ENCODE measurements around the gene TLR5. TPM values are rescaled to one million over a fixed set of nuclear protein-coding genes. Genes with fewer than 3 reads are reported as not detected.

Gene TLR5
- total and polyA plus RNA-seq, 2 experiments from 2014 or later: 1.5 to 1.9 TPM

GRCh38 chr1:223123011-223123610 is 19.9 kb downstream of the TLR5 start:
- TF ChIP-seq EZH2 (IDR thresholded peaks at IDR 0.05; ENCODE audit: borderline replicate concordance) (no peak), EZH2phosphoT487 (IDR thresholded peaks at IDR 0.05; ENCODE audit: low read depth, severe bottlenecking, unreplicated experiment) (no peak), CTCF (IDR thresholded peaks at IDR 0.05; ENCODE audit: poor library complexity) (no peak)
- H2AFZ ChIP-seq: peak overlapping the region; percentile 9
- H3K9me3 ChIP-seq (ENCODE audit: low read depth): no peaks in the 10 kb centered on the region
- peak overlapping the region; percentile 61 for H3K4me2 ChIP-seq
- H3K4me3 ChIP-seq: no peak overlapping the region
- 60% methylated on average over 6 of the region's 6 CpGs for WGBS (ENCODE audit: low lambda C conversion rate, missing lambda C conversion rate)
- no peaks in the 10 kb centered on the region for H3K79me2 ChIP-seq
- H3K9me2 ChIP-seq (replicated peaks; ENCODE audit: insufficient read depth): no peaks in the 10 kb centered on the region
- no peaks in the 10 kb centered on the region for H3K27me3 ChIP-seq
- no peak overlapping the region for H3K27ac ChIP-seq
- H3K4me1 ChIP-seq (ENCODE audit: insufficient read depth): no peaks in the 10 kb centered on the region
- DNase-seq (ENCODE audit: low spot score): no peak
- no peaks in the 10 kb centered on the region for H4K20me1 ChIP-seq (ENCODE audit: insufficient read depth, poor library complexity, severe bottlenecking)
- no peaks in the 10 kb centered on the region for H3K36me3 ChIP-seq (replicated peaks; ENCODE audit: insufficient read depth, low read depth)

GRCh38 chr1:223118418-223118817 is 24.6 kb downstream of the TLR5 start:
- TF ChIP-seq EZH2 (IDR thresholded peaks at IDR 0.05; ENCODE audit: borderline replicate concordance) (no peak), EZH2phosphoT487 (IDR thresholded peaks at IDR 0.05; ENCODE audit: low read depth, severe bottlenecking, unreplicated experiment) (no peak), CTCF (IDR thresholded peaks at IDR 0.05; ENCODE audit: poor library complexity) (no peak)
- Histone ChIP-seq H3K9me2 (replicated peaks; ENCODE audit: insufficient read depth) (no peaks in the 10 kb centered on the region), H3K9me3 (ENCODE audit: low read depth) (no peaks in the 10 kb centered on the region), H3K4me1 (ENCODE audit: insufficient read depth) (no peaks in the 10 kb centered on the region), H3K4me2 (no peak overlapping the region), H2AFZ (no peak overlapping the region), H3K4me3 (no peak overlapping the region), H3K36me3 (replicated peaks; ENCODE audit: insufficient read depth, low read depth) (no peaks in the 10 kb centered on the region), H4K20me1 (ENCODE audit: insufficient read depth, poor library complexity, severe bottlenecking) (no peaks in the 10 kb centered on the region), H3K27me3 (no peaks in the 10 kb centered on the region), H3K27ac (no peak overlapping the region), H3K79me2 (no peaks in the 10 kb centered on the region)
- 83% methylated on average over 1 of the region's 1 CpG for WGBS (ENCODE audit: low lambda C conversion rate, missing lambda C conversion rate)
- no peak for DNase-seq (ENCODE audit: low spot score)

- TF ChIP-seq CTCF (IDR thresholded peaks at IDR 0.05; ENCODE audit: poor library complexity) (no peak), EZH2 (IDR thresholded peaks at IDR 0.05; ENCODE audit: borderline replicate concordance) (no peak), EZH2phosphoT487 (IDR thresholded peaks at IDR 0.05; ENCODE audit: low read depth, severe bottlenecking, unreplicated experiment) (no peak)
- H3K79me2 ChIP-seq: no peaks in the 10 kb centered on the region
- H3K36me3 ChIP-seq (replicated peaks; ENCODE audit: insufficient read depth, low read depth): no peaks in the 10 kb centered on the region
- 95% methylated on average over 23 of the region's 29 CpGs for WGBS (ENCODE audit: low lambda C conversion rate, missing lambda C conversion rate)
- no peaks in the 10 kb centered on the region for H3K9me3 ChIP-seq (ENCODE audit: low read depth)
- H3K4me1 ChIP-seq (ENCODE audit: insufficient read depth): no peaks in the 10 kb centered on the region
- H3K9me2 ChIP-seq (replicated peaks; ENCODE audit: insufficient read depth): no peaks in the 10 kb centered on the region
- no peaks in the 10 kb centered on the region for H3K27me3 ChIP-seq
- no peak for DNase-seq (ENCODE audit: low spot score)
- no peak overlapping the region for H3K4me2 ChIP-seq
- H2AFZ ChIP-seq: no peak overlapping the region
- no peak overlapping the region for H3K27ac ChIP-seq
- H4K20me1 ChIP-seq (ENCODE audit: insufficient read depth, poor library complexity, severe bottlenecking): no peaks in the 10 kb centered on the region
- no peak overlapping the region for H3K4me3 ChIP-seq
Measured at GRCh38 chr1:223116950-223117349, 26.1 kb downstream of the TLR5 start.
